OCI-LY7 (cell line): ENCODE measurements around the gene TAGLN.

Experiments
- EZH2phosphoT487 ChIP-seq: fragments of 200-600 bp; sonication (generic); IDR thresholded peaks from 2 replicates; pipeline ENCODE4 v1.6.1; 2018; ENCODE audit warnings: low read depth, borderline replicate concordance, mild to moderate bottlenecking, mixed run types, antibody characterized with exemption, low read length, moderate library complexity, mixed read lengths
- TF ChIP-seq, protein P1 (sequence below): fragments of 200-600 bp; sonication (generic); conservative IDR thresholded peaks from 2 replicates; pipeline ENCODE4 v1.5.1; 2014; ENCODE audit warnings: mild to moderate bottlenecking, antibody characterized with exemption, low read length, moderate library complexity, mixed read lengths

DNA sequence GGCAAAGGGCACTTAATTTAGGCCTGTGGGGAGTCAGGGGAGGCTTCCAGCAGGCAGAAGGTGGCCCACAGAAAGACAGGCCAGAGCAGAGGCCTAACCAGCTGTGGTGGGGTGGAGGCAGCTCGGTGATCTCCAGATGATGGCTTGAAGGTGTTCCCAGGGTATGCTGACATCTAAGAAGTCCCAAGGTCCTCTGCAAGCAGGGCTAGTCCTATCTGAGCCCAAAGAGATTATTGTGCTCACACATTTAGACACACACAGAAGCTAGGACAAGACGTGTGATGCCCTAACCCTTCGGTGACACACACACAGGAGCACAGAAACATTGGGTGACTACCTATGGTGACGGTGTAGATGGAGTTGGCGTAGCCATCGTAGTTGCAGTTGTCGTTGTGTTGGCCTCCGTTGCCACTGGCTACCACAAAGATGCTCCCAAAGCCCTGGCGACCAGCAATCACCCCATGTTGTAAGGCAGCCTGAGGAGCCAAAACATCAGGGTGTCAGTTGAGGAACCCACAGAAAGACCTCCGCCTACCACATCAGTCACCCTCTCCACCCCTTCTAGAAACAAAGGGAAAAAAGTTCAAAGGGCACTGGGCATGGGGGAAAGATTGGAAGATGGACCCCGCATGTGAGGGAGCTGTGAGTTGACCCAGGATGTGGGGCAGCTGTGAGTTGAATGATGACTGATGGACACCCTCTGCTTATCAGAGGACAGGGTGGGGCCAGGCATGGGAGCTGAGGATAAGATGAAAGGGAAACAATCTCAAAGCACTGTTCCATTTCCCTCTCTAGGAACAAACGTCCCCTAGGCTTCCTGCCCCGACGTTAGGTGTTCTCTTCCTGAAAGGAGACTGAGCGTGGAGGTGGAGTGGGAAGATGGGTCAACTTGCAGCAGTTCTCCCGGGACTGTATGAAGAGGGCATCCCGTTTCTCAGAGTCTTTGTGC, 24.8 kb downstream of the TAGLN start:
- TF ChIP-seq, protein P1, sequence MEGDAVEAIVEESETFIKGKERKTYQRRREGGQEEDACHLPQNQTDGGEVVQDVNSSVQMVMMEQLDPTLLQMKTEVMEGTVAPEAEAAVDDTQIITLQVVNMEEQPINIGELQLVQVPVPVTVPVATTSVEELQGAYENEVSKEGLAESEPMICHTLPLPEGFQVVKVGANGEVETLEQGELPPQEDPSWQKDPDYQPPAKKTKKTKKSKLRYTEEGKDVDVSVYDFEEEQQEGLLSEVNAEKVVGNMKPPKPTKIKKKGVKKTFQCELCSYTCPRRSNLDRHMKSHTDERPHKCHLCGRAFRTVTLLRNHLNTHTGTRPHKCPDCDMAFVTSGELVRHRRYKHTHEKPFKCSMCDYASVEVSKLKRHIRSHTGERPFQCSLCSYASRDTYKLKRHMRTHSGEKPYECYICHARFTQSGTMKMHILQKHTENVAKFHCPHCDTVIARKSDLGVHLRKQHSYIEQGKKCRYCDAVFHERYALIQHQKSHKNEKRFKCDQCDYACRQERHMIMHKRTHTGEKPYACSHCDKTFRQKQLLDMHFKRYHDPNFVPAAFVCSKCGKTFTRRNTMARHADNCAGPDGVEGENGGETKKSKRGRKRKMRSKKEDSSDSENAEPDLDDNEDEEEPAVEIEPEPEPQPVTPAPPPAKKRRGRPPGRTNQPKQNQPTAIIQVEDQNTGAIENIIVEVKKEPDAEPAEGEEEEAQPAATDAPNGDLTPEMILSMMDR: no peak
- no peak for TF ChIP-seq EZH2phosphoT487
